Measurements from ENCODE around the gene TROAP. TPM values are rescaled to one million over a fixed set of nuclear protein-coding genes. Genes with fewer than 3 reads are reported as not detected.
"Not testable (repeated sequence)": the region's sequence is repeated elsewhere in the genome, so short reads cannot be mapped to it uniquely, and the experiment has no call there.

The TROAP gene
- total RNA-seq, 1 donor from 2014 or later, result 67.1 TPM

- intact Hi-C loops (cut with micrococcal nuclease), result no loop called here
Observed at GRCh38 chr12:49327887-49328286, 4.8 kb downstream of the TROAP start.

GRCh38 chr12:49328816-49329215, 5.8 kb downstream of the TROAP start:
- intact Hi-C loops (cut with micrococcal nuclease), result no loop called here

- intact Hi-C loops (cut with micrococcal nuclease), result no loop called here
Observed at GRCh38 chr12:49330032-49330619, 7.1 kb downstream of the TROAP start.

GRCh38 chr12:49330631-49331379, 7.8 kb downstream of the TROAP start:
- intact Hi-C loops (cut with micrococcal nuclease), result no loop called here

- intact Hi-C loops (cut with micrococcal nuclease), result no loop called here
Observed at GRCh38 chr12:49331380-49332222, 8.5 kb downstream of the TROAP start.

GRCh38 chr12:49332441-49332861, 9.4 kb downstream of the TROAP start:
- intact Hi-C loops (cut with micrococcal nuclease), result no loop called here

GRCh38 chr12:49332891-49333371, 9.9 kb downstream of the TROAP start:
- intact Hi-C loops (cut with micrococcal nuclease), result no loop called here

- intact Hi-C loops (cut with micrococcal nuclease), result not testable (repeated sequence)
Observed at GRCh38 chr12:49333778-49334177, 10.7 kb downstream of the TROAP start.

- intact Hi-C loops (cut with micrococcal nuclease), result no loop called here
Observed at GRCh38 chr12:49334226-49334625, 11.2 kb downstream of the TROAP start.

GRCh38 chr12:49334681-49335080, 11.6 kb downstream of the TROAP start:
- intact Hi-C loops (cut with micrococcal nuclease), result no loop called here

GRCh38 chr12:49335118-49335954, 12.3 kb downstream of the TROAP start:
- intact Hi-C loops (cut with micrococcal nuclease), result no loop called here

GRCh38 chr12:49335955-49336644, 13.0 kb downstream of the TROAP start:
- intact Hi-C loops (cut with micrococcal nuclease), result no loop called here

- intact Hi-C loops (cut with micrococcal nuclease), result loop anchor here (1.0 kb wide), 5 partner anchors 10 to 72 kb away; partner anchors contain the start of gene TUBA1C
Observed at GRCh38 chr12:49336645-49337584, 13.9 kb downstream of the TROAP start, which contains the start of gene C1QL4. Gene C1QL4, minus strand, starts transcription at chr12:49337188. Its CDS starts 711 bp downstream, at chr12:49336477.

- intact Hi-C loops (cut with micrococcal nuclease), result no loop called here
Observed at GRCh38 chr12:49338830-49339463, 15.9 kb downstream of the TROAP start.

- intact Hi-C loops (cut with micrococcal nuclease), result no loop called here
Observed at GRCh38 chr12:49339464-49339861, 16.4 kb downstream of the TROAP start.

- intact Hi-C loops (cut with micrococcal nuclease), result loop anchor here (5.0 kb wide), 2 partner anchors 248 to 358 kb away; partner anchors contain the start of gene DHH
Observed at GRCh38 chr12:49340095-49340870, 17.2 kb downstream of the TROAP start.

GRCh38 chr12:49340971-49341776, 18.1 kb downstream of the TROAP start:
- intact Hi-C loops (cut with micrococcal nuclease), result loop anchor here (5.0 kb wide), 2 partner anchors 249 to 359 kb away; partner anchors contain the start of gene DHH
